HK-2 (cell line): ENCODE data around the gene PFDN4.

Source experiments
- DNase-seq: peaks from one replicate; pipeline ENCODE4 v3.0.0-alpha.2; 2018; ENCODE audit not compliant: unreplicated experiment

Gene PFDN4

DNA sequence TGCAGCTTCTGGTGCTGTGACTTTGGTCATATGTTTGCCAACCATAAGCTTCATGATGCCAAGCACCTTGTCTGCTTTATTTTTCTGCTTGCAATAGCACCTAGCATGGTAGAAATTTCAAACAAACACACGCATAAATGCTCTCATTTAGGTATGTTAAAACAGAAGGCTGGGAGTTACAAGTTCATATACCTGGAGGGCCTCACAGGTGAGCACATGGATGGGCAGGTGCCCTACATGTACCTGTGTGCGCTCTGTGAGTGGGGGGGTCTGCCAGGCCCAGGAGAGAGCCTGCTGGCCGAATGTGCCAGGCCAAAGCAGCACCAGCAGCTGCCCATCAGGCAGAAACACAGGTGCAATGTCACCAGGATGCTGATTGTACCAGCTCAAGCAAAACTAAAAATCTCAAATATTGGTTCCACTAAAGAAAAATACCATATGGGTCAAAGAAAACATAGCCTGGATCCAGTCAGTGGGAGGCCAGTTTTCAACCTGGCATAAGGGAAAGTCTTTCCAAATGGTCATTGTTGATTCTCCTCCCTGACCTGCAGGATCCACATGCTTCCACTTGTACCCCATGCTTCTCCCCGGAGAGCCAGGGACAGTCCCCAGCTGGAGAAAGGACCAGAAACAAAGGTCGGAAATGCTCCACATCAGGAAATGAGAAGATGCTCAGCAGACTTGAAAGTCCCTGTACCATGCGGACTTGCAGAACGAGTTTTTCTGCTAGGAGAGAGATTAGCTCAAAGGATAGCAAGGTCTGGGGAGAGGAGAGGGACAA lies 7.2 kb upstream of the PFDN4 start:
- no peak for DNase-seq

DNA sequence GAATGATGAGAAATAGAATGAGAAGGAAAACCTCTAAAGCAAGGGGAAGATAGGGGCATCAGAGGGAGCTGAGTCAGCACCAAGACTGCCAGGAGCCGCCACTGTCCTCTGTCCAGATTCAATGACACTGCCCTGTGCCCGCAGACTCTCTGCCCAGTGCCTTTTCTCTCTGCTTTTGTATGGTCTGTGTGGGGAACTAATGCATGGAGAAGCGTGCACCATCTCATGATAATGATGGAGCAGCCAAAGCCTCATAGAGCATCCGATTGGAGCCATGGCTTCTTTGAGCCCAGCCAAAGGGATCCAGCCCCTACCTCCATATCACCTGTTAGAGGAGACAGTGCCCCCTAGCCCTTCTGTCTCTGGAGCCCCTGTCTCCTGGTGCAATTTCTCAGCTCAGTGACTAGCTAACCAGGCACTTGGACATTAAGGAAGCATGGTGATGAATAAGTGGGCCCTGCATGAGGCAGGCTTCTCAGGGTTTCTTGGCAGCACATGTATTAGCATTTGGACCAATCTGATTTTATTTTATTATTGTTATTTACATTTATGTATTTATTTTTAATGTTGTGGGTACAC lies 6.5 kb upstream of the PFDN4 start:
- DNase-seq: no peak

DNA sequence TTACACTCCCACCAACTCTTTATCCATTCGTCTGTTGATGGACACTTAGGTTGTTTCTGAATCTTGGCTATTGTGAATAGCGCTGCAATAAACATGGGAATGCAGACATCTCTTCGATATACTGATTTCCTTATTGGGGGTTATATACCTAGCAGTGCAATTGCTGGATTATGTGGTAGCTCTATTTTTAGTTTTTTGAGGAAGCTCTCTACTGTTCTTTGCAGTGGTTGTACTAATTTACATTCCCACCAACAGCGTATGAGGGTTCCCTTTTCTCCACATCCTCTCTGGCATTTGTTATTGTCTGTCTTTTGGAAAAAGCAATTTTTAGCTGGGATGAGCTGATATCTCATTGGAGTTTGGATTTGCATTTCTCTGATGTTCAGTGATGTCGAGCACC lies 4.6 kb upstream of the PFDN4 start:
- no peak for DNase-seq

GRCh38 chr20:54204063-54204462 lies 3.8 kb upstream of the PFDN4 start:
- DNase-seq: no peak

DNA sequence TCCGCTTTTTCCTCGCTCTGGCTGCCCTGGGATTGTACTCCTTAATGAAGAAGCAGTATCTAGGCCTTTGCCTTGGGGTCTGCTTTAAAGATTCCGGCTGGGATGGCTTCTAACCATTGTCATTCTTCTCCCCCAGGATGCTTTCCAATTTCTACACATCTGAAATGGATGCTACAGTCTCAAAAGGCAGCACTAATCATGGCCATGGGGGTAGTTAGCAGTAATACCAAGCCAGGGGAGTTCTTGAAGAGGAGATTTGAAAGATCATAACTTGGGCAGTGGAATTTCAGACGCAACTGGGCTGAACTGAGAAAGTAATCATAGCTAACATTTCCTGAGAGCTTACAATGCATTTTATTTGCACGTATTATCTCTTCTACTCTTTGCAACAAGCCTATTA lies 3.4 kb upstream of the PFDN4 start:
- no peak for DNase-seq

DNA sequence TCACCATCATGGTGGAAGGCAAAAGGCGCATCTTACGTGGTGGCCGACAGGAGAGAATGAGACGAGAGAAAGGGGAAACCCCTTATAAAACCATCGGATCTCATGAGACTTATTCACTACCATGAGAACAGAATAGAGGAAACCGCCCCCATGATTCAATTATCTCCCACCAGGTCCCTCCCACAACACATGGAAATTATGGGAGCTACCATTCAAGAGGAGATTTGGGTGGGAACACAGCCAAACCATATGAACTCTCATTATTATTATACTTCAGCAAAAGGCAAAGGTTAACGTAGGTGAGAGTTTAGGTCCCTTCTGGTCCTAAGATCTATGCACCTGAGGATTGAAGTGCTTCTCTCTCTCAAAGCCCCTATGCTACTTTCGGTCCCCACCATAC lies 2.4 kb upstream of the PFDN4 start:
- DNase-seq: no peak

DNA sequence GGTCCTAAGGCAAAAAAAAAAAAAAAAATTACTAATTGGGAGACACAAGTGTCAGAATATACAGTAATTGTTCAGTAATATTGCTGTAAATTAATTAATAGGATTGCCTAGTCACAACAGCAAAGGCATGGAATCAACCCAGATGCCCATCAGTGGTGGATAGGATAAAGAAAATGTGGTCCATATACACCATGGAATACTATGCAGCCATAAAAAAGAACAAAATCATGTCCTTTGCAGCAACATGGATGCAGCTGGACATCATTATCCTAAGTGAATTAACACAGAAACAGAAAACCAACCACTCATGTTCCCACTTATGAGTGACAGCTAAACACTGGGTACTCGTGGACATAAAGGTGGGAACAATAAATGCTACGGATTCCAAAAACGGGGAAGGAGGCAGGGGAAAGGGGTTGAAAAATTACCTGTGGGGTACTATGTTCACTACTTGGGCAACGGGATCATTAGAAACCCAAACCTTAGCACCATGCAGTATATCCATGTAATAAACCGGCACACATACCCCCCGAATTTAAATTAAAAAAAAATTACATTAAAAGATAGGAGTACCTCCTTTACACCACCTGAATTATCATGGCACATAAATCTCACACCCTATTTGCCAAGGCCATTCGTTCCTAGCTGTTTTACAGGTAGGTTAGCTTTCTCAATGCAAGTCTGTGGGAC lies 689 bp upstream of the PFDN4 start:
- no peak for DNase-seq

- no peak for DNase-seq
Measured at GRCh38 chr20:54208548-54209176, 775 bp downstream of the PFDN4 start.

DNA sequence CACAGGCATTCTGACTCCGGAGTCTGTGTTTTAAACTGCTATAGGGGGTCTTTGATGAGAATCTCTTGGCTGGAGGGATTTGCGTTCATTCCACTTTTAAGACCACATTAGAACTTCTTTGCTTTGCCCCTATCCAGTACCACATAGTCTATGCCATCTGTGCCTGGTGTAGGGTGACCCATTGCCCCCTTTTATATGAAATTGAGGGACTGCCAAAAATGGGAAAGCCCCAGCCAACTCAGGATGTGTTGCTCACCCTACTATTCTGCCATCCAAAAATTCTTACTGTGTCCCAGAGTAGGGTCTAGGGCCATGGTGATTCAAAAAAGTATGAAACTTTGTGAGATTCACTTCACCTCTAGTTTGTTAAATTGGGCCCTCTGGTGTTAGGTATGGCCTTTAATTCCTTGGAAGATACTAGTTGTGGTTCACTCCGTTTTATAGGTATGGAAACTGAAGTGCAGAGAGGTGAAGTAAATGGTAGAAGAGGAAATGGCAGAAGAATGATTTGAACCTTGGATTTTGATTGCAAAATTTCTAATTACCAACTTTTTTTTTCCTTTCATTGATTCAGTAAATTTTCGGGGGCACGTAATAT lies 1.4 kb downstream of the PFDN4 start:
- DNase-seq: no peak

DNA sequence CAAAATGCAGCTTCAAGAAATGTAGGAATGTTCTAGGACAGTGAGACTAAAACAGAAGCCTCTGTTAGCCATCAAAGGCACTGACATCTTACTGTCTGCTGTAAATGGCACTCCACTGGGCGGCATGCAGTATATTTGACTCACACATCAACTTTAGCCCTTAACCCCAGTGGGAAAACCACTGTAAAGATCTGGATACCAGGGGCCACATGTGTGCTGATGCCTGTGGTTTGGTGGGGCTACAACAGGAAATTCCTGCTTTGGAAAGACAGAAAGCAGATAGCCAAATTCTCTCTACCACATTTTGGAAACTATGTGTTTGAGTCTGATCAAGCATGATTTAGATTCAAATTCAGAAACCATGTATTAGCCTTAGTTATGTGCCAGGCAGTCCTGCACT lies 4.3 kb downstream of the PFDN4 start:
- DNase-seq: no peak

GRCh38 chr20:54212871-54213270 lies 5.0 kb downstream of the PFDN4 start:
- DNase-seq: no peak

DNA sequence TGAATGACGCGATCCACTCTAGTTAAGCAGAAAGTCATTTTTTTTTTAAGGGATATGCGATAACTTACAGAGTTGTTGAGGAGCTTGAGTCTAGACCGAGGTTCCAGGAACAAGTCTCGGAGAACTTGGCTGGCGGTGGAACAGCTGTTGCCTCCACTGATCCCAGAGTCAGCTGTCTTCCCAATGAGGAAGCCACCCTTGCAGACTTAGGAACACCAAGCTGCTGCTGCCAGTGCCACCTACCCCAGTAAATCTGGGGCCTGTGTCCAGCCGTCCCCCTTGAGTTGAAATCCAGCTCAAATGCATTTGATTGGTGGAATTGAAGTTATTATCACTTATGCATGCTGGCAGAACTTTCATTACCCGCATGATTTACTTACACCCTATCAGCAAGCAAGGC lies 6.7 kb downstream of the PFDN4 start:
- DNase-seq: no peak

GRCh38 chr20:54215157-54215789 lies 7.4 kb downstream of the PFDN4 start:
- DNase-seq: no peak

GRCh38 chr20:54217762-54218161 lies 9.9 kb downstream of the PFDN4 start:
- DNase-seq: no peak

DNA sequence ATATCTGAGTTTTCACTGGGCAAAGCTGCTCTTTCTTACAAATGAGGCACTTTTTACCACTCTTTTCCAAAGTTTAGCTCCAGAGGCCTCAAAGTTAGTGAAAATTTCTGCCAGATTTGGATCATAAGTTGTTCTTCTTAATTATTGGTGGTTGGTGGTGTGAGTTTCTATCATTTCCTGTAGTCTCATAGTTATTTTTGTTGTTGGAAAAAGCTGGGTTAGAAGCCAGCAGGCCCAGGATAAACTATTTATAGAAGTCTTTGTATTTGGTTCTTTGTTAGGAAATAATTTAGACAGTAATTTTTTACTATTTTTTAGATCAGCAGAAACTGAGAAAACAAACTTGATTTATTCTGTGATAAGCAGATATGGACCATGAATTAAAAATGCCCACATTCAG lies 10.6 kb downstream of the PFDN4 start:
- no peak for DNase-seq

DNA sequence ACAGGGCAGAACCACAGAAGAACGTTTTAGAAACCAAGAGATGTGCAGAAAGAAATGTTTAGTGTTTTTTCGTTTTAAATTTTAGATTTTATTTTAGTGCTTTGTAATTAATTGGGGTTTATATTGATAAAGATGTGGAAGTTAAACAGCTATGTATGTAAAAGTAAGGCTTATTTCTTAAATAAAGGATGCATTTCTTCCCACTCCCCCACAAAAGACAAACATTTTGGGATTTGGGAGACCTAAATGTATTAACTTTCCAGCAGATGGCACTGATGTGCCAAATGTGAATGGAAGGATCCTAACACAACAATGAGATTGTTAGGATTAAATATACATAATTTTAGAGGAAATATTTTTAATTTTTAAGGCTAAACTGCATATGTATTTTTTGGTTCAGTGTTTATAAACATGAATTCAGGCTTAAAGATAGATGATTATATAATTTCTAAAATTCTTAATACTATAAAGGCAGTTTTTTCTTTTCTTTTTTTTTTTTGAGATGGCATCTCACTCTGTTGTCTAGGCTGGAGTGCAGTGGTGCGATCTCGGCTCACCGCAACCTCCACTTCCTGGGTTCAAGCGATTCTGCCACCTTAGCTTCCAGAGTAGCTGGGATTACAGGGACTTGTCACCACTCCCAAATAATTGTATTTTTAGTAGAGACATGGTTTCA lies 12.0 kb downstream of the PFDN4 start:
- no peak for DNase-seq

DNA sequence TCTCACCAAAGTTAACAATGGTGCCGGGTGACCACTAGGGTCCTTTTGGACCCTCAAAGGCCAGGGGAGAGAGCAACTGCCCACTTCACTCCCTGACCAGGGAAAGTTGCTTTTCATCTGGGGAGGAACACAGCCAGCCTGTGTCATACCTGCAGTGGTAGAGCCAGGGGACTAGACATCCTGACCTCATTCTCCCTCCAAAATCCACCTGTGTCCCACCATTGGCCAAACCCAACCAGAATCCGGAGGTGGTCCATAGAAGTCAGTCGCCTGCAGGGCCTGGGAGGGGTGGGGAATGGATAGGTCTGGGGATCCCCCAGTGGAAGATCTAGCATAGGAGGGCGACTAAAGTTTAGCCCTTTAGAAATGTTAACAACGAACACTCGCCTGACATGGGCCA lies 12.8 kb downstream of the PFDN4 start:
- no peak for DNase-seq

DNA sequence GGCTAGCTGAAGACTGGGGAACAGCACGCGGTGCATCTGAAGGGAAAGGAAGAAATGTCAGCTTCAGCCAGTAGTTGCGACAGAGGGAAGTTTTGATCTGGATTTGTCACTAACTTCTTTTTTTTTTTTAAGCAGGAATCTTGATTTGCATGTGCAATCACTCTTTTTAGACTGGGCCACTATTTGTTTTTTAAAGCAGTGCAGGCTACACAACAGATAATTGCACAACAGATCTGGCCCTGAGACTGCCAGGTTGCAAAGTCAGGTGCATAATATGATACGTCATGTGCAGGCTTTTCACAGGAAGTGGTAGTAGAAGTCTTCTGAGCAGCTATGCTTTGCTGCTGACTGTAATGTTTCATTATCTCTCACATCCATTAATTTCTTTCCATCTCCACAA lies 13.5 kb downstream of the PFDN4 start:
- DNase-seq: no peak

- no peak for DNase-seq
Measured at GRCh38 chr20:54221996-54222890, 14.4 kb downstream of the PFDN4 start.

- no peak for DNase-seq
Measured at GRCh38 chr20:54223285-54223684, 15.4 kb downstream of the PFDN4 start.
